Hindlimb muscle (tissue), 1 donor: ENCODE measurements around the gene GABRA5. TPM values are rescaled to one million over a fixed set of nuclear protein-coding genes. Genes with fewer than 3 reads are reported as not detected.

Source experiments
- polyA plus RNA-seq: library from polyadenylated mRNA; unstranded; fragments of 120-200 nt; gene quantifications from one replicate; pipeline ENCODE4 v1.2.1, GENCODE V29; 2013; ENCODE audit not compliant: insufficient read length

The GABRA5 gene
- polyA plus RNA-seq, 1 donor: not detected

Other genes starting within 250 kb of the GABRA5 start
- gene GABRB3, start 94.0 kb upstream of the GABRA5 start, polyA plus RNA-seq: 2.3 TPM
- gene GABRG3, start 104.1 kb downstream of the GABRA5 start, polyA plus RNA-seq: 0.18 TPM